ENCODE data around the gene PPIH.
"Not testable (repeated sequence)": the region's sequence is repeated elsewhere in the genome, so short reads cannot be mapped to it uniquely, and the experiment has no call there.

The PPIH gene

GRCh38 chr1:42725820-42726219, 67.6 kb downstream of the PPIH start:
- DNase-seq: not testable (repeated sequence)

More at GRCh38 chr1:42725820-42726219, 67.6 kb downstream of the PPIH start:
- intact Hi-C loops (cut with DNase I): not testable (repeated sequence)
